Effector CD8-positive, alpha-beta T cell (primary cell): ENCODE measurements around the gene OCEL1.

Experiments
- DNase-seq: peaks from one replicate; lab custom pipeline; 2025; lab: John Stamatoyannopoulos, UW

Gene OCEL1

DNA sequence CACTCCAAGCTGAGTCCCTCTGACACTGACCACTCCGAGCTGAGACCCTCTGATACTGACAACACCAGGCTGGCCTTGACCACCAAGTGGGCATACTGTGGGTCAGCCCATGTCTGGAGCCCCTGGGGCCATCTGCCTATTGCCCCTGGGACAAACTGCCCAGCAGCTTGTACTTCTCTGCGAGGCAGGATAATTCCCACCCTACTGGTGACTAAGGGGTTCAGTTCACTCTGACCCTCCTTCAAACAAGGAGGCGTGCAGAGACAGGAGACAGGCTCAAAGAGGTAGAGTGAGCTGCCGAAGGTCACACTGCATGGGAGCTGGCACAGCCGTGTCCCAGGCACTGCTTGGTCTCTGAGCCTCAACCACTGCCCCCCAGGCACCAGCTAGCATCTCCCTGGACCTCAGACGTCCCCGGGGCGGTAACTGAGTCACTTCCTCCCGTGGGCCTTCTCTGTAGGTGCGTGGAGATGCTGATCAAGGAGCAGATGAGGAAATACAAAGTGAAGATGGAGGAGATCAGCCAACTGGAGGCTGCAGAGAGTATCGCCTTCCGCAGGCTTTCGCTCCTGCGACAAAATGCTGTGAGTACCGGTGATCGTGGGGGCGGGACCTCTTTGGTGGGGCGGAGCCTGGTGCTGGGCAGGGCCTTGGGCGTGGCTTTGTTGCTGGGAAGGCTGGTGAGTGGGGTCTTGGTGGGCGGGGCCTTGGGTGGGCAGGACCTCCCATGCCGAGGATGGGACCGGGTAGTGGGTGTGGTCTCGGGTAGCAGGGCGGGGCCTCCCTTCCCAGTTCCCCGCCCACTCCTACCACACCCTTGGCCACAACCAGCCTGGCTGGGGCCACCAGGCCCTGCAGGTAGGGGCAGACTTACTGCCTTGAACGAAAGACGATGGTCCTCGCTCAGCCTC is 16.6 kb upstream of the OCEL1 start:
- peak; percentile 11 for DNase-seq

DNA sequence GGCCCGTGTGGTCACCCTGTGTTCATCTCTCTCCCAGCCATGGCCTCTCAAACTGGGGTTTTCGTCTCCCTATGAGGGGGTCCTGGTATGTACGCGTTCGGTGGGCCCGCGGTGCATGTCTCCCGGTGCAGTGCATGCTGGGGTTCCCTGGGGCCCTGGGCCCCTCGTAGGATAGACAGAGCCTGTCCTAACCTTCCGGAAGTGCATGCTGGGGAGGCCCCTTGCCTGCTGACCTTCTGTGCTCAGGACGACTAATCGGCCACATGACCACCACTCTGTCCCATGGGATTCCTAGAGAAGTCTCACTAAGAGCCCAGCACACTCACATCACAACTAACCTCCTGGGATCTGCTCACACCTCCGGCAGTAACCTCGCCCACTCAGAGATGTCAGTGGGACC is 15.7 kb upstream of the OCEL1 start:
- DNase-seq: no peak

DNA sequence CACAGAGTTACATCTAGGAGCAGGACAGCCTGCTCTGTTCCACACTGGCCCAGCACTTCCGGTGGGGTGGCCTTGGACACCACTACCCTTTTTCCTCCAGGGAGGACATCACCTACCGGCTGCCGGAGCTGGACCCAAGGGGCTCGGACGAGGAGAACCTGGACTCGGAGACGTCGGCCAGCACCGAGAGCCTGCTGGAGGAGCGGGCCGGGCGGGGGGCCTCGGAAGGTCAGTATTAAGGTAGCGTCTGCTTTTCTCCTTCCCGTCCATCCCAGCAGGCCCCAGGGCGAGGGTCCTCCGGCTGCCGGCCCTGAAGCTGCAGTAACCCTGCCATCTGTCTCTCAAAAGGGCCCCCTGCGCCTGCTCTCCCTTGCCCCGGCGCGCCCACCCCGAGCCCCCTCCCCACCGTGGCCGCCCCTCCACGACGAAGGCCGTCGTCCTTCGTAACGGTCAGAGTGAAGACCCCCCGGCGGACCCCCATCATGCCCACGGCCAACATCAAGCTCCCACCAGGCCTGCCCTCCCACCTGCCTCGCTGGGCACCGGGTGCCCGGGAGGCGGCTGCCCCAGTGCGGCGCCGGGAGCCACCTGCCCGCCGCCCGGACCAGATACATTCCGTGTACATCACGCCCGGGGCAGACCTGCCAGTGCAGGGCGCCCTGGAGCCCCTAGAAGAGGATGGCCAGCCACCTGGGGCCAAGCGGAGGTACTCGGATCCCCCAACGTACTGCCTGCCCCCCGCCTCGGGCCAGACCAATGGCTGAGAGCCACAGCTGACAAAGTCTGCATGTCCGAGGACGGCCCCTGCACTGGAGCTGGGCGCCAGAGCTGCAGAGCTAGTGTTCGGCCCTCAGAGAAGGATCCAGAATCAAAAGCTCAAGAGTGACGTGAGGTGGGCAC is 14.2 kb upstream of the OCEL1 start:
- no peak for DNase-seq

DNA sequence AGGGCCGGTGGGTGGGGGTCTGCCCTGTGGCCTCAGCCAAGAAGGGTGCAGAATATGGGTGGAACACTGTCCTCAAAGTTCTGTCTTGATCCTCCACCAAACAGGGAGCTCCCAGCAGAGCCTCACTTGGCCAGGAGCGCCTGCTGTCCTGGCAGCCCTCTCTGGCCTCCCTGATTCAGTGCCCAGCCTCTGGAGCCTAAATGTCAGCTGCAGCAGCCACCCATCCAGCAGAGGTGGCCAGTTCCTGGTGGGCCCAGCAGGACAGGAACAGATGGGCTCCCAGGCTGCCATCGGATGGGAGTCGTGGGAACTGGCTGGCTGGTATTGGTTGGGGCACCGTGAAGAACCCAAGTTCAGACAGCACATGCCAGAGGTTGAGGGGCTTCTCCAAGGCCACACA is 12.7 kb upstream of the OCEL1 start:
- DNase-seq: no peak

DNA sequence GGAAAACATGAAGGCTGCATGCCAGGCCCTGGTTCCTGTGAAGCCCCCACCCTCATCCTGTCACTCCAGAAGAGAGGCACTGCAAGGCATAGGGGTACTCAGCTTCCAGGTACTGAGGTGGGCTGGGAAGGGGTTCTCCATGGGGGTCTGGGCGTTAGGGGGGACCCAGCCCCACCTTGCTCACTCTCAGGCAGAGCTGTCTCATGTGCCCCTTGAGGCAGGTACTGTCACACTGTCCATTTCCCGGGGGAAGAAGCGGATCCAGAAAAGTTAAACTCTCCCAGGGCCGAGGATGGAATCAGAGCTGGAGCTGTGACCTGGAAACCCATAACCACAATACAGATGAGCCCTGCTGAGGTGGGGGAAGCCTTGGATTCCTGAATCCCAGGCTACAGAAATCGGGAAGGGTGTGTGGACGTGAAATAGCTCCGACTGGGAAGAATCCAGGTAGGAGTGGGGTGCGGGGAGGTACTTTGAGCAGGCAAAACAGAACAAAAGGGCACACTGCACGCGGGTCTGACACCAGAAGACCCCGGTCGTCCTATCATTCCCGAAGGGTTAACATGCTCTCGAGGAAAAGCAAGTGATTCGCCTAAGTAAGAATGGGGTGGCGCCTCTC is 11.4 kb upstream of the OCEL1 start:
- no peak for DNase-seq

DNA sequence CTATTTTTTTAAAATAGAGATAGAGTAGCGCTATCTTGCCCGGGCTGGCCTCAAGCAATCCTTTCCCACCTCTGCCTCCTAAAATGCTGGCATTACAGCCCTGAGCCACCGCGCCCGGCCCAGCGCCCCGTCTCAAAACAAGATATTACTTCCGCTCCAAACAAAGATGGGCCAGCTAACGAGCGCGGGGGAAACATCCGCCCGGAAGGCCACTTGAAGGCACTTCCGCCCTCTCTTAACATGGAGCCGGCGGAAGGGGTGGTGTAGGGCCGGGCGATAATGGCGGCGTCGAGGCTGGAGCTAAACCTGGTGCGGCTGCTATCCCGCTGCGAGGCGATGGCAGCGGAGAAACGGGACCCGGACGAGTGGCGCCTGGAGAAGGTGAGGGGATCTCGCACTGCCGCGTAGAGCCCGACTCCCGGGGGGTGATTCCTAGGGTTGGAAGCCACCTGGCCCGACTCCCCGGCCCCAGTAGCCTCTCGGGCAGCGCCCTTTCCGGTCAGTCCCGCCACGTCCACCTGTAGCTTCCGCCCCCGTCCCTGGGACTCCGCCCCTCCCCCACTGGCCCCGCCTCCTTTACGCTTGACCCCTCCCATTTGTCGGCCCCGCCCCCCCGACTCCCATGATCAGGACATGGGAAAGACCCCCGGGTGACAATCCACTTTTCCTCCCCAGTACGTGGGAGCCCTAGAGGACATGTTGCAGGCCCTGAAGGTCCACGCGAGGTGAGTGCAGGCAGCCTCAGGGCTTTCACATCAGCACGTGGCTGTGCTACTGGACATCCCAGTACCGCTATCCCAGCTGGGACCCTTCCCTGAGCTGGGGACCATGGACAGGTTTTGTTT is 10.7 kb upstream of the OCEL1 start, which contains the start of gene USE1:
USE1 (plus strand) TSS at position 231 of the 845 bp plus-strand sequence; CDS start at position 280, 49 bp downstream.
- DNase-seq: peak; percentile 79

DNA sequence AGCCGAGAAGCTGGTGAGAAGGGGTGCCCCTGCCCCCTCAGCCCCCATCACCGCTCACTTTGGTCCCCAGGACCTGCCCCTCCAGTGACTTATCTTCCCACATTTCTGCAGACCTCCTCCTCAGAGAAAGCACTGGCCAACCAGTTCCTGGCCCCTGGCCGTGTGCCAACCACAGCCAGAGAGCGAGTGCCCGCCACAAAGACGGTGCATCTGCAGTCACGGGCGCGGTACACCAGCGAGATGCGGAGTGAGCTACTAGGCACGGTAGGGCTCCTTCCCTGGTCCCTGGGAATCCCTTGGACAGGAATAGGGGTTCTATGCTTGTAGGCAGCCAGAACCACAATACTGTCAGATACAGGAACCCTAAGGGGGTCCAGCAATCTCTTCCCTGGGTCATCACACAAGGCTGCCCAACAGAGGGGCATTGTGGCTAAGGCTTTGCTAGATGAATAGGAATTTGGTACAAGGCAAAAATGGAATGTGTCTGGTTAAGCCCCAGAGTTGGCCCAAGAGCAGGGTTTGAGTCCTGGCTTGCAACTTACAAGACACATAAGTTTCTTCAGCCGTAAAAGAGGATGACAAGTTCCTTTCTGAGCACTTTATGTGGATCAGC is 9.9 kb upstream of the OCEL1 start:
- DNase-seq: no peak

DNA sequence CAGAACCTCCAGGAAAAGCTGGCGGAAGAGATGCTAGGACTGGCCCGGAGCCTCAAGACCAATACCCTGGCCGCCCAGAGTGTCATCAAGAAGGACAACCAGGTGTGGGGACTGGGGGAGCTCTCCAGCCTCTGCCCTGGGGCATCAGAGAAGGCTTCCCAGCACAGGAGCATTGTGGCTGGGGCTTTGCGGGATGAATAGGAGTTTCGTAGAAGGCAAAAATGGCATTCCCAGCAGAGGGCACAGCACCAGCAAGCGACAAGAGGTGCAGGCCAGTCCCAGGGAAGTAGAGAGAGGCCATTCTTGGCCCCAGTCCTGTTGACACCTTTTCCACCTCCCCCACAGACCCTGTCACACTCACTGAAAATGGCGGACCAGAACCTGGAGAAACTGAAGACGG is 6.7 kb upstream of the OCEL1 start:
- no peak for DNase-seq

DNA sequence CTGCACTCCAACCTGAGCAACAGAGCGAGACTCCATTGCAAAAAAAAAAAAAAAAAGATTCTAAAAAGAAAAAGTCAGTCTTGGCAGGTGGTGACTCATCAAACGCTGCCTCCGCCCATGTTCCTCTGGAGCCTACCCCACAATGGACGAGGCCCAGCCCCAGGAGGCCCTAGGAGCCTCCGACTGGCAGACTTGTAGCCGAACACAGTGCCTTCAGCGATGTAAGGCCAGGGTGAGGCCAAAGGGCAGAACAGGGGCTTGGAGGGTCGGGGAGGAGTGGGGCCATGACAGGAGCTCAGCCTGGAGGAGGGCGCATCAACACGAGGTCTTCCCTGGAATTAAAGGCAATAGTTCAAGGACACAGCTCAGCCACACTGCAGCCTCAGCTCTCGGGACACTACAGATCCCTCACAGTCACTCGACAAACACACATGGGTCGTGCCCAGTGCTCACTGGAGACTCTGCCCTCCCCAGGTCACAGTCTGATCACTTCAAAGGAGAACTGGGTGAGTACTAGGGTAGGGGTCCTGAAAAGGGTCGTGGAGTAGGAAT is 5.7 kb upstream of the OCEL1 start:
- no peak for DNase-seq

DNA sequence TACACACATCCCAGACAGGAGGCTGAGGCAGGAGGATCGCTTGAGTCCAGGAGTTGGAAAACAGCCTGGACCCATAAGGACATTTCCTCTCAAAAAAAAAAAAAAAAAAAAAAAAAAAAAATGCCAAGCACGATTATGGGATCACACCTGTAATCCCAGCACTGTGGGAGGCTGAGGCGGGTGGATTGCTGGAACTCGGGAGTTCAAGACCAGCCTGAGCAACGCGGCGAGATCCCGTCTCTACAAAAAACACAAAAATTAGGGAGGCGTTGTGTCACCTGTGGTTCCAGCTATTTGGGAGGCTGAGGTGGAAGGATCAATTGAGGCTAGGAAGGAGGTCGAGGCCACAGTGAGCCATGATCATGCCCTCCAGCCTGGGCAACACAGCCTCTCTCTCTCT is 973 bp upstream of the OCEL1 start:
- no peak for DNase-seq

DNA sequence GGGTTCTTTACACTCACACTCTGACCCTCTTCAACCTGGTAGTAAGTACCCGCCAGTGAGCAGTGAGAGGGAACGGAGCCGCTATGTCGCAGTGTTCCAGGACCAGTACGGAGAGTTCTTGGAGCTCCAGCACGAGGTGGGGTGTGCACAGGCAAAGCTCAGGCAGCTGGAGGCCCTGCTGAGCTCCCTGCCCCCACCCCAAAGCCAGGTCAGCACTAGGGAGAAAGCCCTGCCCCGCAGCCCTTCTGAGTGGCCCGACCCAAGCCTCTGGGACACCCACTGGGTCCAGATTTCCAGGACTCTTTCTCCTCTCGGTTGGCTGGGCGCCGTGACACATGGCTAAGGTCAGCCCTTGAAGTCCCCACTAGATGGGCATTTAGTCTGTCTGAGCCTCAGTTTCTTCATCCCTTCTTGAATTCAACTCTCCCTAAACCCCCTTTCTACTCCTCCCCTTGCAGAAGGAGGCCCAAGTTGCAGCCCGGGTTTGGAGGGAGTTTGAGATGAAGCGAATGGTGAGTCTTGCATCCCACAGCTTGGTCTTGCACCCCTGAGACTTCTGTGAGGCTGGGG is 1.9 kb downstream of the OCEL1 start:
- no peak for DNase-seq

DNA sequence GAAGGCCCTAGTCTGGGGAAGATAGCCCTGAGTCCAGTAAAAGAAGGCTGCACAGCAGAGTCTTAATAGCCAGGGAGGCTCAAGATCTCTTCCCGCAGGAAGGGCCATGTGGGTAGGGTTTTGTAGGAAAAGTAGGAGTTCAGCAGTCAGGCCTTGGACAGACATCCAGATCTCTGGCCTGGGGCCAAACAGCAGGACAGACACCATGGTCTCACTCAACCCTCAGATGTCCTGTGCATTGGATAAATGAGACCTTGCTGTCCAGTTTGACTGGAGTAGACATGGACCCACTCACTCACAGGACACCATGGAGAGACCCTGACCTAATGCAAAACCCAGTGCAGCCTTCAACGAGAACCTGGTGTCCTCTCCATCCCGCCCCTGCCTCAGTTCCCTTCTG is 3.9 kb downstream of the OCEL1 start:
- DNase-seq: no peak

DNA sequence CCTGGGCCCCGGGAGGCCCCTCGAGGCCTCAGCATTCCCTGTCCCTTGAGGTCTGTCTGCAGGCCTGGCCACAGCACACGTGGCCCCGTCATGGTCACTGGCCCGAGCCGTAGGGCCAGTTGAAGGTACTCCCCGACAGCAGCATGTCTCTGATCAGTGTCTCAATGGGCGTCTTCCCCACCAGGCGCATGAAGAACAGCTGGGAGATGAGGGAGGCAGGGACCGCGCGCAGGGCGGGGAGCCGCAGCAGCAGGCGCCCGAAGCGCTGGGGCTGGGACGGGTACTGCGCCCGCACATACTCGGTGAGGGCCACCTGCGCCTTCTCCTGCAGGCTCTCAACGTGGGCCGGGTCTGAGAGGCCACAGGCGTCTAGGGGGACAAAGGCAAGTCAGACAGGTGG is 6.2 kb downstream of the OCEL1 start:
- DNase-seq: no peak

DNA sequence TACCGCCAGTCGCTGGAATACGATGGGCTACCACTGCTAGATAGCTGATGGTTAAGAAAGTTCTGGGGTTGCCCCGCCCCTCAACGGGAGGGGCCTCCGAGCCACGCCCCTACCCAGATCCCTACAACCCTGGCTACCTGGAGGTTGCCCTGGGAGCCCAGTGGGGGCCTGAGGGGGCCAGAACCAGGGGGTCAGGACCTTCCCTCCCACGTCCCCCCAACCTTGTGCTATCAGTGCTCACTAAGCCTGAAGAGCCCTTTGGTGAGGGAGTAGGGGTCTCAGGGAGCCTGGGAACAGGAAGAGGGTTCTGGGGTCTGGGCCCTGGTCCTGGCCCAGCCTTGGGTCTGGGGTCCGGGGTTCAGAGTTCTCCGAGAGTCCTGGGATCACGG is 8.9 kb downstream of the OCEL1 start:
- peak; percentile 41 for DNase-seq

DNA sequence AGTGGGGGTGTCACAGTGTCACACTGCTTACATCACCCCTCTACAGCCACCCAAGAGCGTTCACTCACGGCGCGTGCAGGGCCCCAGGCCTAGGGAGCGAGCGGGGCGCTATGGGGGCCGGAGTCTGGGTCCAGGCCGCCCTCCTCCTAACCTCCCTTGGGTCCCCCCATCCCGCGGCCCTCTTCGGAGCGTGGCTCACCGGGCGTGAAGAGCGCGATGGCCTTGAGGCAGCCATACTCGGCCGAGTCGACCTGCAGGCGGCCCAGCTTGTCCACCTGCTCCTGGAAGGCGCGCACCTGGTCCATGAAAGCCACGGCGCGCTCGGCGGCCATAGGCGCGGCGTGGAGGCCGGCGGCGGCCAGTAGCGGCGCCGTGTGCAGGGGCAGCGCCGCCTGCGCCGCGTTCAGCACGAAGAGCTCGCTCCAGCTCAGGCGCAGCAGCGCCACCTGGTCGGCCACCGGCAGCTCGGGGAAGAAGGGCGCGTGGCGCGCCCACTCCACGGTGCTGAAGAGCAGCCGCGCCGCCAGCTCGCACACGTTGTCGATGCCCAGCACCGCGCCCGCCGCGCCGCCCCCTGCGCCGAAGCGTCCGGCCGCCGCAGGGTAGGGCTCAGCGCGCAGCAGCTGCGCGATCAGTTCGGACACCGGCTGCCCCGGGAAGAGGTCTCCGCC is 9.4 kb downstream of the OCEL1 start:
- DNase-seq: peak; percentile 46

DNA sequence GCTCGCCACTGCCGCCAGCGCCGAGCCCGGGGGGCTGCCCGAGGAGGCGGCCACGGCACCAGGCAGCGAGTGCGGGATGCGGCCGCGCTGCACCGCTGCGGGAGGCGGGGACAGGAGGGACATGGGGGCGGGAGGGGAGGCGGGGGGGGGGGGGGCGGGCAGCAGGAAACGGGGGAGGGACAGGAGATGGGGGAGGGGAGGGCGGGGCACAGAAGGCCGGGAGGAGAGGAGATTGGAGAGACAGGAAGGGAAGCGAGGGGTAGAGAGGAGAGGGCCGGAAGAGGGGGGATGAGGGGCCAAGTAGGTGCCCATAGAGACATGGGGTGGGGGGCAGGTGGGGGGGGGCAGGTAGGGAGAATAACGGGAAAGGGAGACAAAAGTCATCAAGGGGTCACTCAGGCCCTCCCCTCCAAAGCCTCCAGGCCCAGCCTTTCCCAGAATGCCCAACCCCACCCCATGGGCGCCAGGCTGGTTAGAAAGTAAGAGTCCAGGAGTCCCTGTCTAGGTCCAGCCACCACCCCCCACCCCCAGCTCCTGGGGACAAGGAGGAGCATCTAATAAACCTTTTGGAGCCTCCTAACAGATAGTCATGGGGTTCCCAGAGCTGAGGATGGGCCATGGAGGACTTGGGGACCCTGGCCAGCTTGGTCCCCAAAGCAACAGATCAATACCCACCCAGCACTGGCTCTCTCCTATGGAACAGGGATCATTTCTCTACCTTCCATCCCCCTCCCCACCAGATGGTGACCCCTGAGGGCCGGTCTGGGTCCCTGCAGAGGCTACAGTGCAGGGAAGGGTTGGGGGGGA is 10.1 kb downstream of the OCEL1 start:
- no peak for DNase-seq

DNA sequence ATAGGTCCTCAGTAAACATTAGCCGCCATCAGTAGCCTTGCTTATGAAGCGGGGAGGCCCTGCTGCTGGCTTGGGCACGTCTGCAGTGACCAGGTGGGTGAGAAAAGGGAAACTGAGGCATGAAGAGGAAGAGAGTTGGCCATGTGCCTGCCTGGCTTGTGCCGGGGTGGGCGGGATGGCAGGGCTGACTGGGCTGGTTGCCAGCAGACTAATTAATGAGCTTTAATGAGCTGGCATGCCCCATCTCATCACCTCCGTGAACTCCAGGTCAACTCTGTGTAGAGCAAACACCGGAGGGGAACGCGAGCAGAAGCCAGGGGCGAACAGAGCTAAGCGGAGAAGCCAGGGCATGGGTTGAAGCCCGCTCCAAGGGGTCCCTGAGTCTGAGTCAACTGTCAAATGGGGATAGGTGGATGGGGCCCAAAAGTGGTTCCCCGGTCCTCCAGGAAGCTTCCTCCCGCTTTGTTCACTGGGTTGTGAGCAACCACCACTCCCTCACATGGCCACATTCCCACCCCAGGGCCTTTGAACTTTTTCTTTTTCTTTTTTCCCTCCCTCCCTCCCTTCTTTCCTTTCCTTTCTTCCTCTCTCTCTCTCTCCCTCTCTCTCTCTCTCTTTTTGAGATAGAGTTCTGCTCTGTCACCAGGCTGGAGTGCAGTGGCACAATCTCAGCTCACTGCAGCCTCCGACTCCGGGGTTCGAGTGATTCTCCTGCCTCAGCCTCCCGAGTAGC is 11.0 kb downstream of the OCEL1 start:
- no peak for DNase-seq
